Measurements from ENCODE around the gene GRM7. TPM values are rescaled to one million over a fixed set of nuclear protein-coding genes. Genes with fewer than 3 reads are reported as not detected.

The GRM7 gene
- total RNA-seq, 4 donors from 2014 or later = 0.29 to 15.8 (median 0.67) TPM

DNA sequence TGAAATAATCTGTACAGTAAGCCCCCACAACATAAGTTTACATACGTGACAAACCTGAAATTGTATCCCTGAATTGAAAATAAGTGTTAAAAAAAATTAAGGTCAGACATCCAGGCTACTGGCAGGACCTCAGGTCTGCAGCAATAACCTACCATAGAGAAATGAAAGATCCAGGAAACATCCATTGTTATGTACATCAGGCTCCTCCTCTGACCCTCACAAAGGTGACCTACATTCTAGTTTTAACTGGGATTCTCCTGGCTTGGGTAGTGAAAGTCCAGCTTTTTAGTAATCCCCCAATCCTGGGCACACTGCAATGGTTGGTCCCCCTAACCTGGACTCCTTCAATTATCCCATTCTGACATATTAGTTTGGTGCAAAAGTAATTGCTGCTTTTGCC lies 891.1 kb downstream of the GRM7 start:
- H3K9me3 ChIP-seq = no peaks in the 10 kb centered on the region
- no peaks in the 10 kb centered on the region for H3K4me1 ChIP-seq
- H3K4me3 ChIP-seq = no peak overlapping the region
- H3K27ac ChIP-seq = no peak overlapping the region
- no peaks in the 10 kb centered on the region for H3K36me3 ChIP-seq
- TF ChIP-seq POLR2A (IDR thresholded peaks at IDR 0.05) = no peak
- TF ChIP-seq, protein P1, sequence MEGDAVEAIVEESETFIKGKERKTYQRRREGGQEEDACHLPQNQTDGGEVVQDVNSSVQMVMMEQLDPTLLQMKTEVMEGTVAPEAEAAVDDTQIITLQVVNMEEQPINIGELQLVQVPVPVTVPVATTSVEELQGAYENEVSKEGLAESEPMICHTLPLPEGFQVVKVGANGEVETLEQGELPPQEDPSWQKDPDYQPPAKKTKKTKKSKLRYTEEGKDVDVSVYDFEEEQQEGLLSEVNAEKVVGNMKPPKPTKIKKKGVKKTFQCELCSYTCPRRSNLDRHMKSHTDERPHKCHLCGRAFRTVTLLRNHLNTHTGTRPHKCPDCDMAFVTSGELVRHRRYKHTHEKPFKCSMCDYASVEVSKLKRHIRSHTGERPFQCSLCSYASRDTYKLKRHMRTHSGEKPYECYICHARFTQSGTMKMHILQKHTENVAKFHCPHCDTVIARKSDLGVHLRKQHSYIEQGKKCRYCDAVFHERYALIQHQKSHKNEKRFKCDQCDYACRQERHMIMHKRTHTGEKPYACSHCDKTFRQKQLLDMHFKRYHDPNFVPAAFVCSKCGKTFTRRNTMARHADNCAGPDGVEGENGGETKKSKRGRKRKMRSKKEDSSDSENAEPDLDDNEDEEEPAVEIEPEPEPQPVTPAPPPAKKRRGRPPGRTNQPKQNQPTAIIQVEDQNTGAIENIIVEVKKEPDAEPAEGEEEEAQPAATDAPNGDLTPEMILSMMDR (IDR thresholded peaks at IDR 0.05) = no peak
- no peaks in the 10 kb centered on the region for H3K27me3 ChIP-seq
- intact Hi-C loops (cut with DNase I; ENCODE audit: low total_unique reads) = no loop called here
- DNase-seq = no peak

DNA sequence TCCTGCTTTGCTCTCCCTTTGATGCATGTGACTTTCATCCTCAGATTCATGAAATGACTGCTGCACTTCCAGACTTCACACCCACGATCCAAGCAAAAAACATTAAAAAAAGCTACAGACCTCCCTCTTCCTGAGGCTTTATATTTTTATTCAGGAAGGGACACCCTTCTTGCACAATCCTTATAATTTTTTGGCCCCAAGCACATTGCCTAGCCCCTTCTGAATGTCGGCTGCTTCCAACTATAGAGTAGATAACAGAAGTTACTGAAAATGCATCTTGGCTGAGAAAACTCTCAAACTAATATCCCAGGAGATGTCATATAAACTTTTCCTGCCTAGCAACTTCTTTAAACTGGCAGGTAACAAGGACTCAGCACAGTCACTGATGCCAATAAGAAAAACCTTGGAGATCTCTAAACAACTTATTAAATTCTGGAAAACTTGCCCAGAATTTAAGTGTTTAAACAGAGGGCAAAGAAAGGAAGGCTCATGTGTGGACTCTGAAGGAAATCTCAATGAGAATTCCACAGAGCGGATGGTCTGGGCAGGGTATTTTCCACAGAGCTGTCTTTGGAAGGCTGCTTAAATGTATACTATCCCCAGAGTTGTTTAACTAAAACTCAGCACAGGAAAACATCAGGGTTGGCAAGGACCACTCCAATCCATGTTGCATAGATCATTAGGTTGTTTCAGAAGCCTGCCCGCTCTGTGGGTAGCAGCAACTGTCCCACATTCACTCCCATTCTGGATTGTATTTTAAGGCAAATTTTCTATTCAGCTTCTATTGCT lies 893.9 kb downstream of the GRM7 start:
- TF ChIP-seq POLR2A (IDR thresholded peaks at IDR 0.05) = no peak
- TF ChIP-seq, protein P1 (IDR thresholded peaks at IDR 0.05) = no peak
- Histone ChIP-seq H3K27ac (no peak overlapping the region), H3K4me1 (no peaks in the 10 kb centered on the region), H3K27me3 (no peaks in the 10 kb centered on the region), H3K9me3 (no peaks in the 10 kb centered on the region), H3K4me3 (no peak overlapping the region), H3K36me3 (no peaks in the 10 kb centered on the region)
- no peak for DNase-seq
- intact Hi-C loops (cut with DNase I; ENCODE audit: low total_unique reads) = no loop called here

DNA sequence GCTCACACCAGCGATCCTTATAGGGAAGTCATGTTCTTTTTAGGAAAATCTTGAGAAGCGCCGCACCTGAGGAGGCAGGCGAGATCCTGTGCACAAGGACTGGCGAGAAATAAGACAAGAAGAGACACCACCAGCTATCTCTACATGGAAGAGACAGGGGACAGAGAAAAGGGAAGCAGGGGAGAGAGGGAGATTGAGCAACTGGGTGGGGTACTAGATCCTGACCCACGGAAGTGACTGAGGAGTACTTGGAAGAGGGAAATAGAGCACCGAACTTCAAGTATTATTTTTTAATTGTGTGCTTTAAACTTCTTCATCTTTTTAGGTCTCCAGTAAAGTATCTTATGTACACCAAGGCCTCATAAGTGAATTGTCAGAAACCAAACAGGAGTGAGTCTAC lies 898.7 kb downstream of the GRM7 start:
- Histone ChIP-seq H3K27me3 (no peaks in the 10 kb centered on the region), H3K4me1 (no peaks in the 10 kb centered on the region), H3K36me3 (no peaks in the 10 kb centered on the region), H3K4me3 (no peak overlapping the region), H3K9me3 (no peaks in the 10 kb centered on the region), H3K27ac (no peak overlapping the region)
- DNase-seq = no peak
- no peak for TF ChIP-seq POLR2A (IDR thresholded peaks at IDR 0.05)
- TF ChIP-seq, protein P1 (IDR thresholded peaks at IDR 0.05) = no peak
- intact Hi-C loops (cut with DNase I; ENCODE audit: low total_unique reads) = no loop called here

DNA sequence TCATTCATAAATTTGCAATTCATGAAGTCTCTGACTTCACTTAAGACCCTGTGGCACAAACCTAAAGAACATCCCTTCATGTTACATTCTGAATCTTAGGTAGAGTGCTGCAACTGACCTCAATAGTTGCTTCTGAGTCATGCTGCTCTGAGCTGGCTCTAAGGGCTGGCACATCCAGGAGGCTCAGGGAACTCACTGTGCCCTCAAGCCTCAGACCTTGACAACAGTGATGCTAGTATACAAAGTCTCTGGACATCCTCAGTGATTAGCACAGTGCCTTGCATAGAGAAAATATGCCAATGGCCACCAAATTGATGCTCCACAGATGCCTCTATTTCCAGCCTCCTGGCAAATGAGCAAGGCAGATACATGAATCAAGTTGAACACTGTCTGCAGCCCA lies 899.8 kb downstream of the GRM7 start:
- intact Hi-C loops (cut with DNase I; ENCODE audit: low total_unique reads) = no loop called here
- TF ChIP-seq, protein P1 (IDR thresholded peaks at IDR 0.05) = no peak
- TF ChIP-seq POLR2A (IDR thresholded peaks at IDR 0.05) = no peak
- DNase-seq = no peak
- Histone ChIP-seq H3K36me3 (no peaks in the 10 kb centered on the region), H3K27me3 (no peaks in the 10 kb centered on the region), H3K4me3 (no peak overlapping the region), H3K4me1 (no peaks in the 10 kb centered on the region), H3K9me3 (no peaks in the 10 kb centered on the region), H3K27ac (no peak overlapping the region)

DNA sequence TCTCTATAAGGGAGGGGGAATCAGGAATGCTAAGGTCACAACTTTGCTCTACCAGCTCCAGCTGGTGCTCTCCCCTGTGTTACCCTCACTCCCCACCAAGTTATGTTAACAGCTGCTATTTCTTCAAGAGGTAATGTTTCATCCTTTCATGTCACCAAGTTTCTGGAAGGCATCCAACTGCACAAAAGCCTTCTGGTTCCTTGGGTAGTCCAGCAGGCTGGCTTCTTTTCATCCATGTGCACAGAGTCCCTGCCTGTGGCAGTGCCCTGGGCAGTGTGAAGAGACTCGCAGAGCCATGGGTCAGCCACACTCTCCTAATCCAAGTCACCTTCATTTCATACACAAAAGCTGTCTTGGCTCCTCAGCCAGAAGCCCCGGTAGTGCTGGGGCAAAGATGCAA lies 903.2 kb downstream of the GRM7 start:
- no peaks in the 10 kb centered on the region for H3K9me3 ChIP-seq
- H3K36me3 ChIP-seq = no peaks in the 10 kb centered on the region
- no peaks in the 10 kb centered on the region for H3K4me1 ChIP-seq
- TF ChIP-seq, protein P1 (IDR thresholded peaks at IDR 0.05) = no peak
- no peak for TF ChIP-seq POLR2A (IDR thresholded peaks at IDR 0.05)
- no peaks in the 10 kb centered on the region for H3K27me3 ChIP-seq
- H3K4me3 ChIP-seq = no peak overlapping the region
- H3K27ac ChIP-seq = no peak overlapping the region
- no peak for DNase-seq
- intact Hi-C loops (cut with DNase I; ENCODE audit: low total_unique reads) = no loop called here
